HG02798 (cell line): ENCODE results near the gene ASMTL.
"Not testable (repeated sequence)": the region's sequence is repeated elsewhere in the genome, so short reads cannot be mapped to it uniquely, and the experiment has no call there.

Experiments
- ATAC-seq: cut with Tn5 transposase; IDR thresholded peaks from one replicate; pipeline ENCODE4 v1.9.1; 2021; ENCODE audit warnings: mild to moderate bottlenecking; ENCODE audit not compliant: unreplicated experiment, poor library complexity

The ASMTL gene

GRCh38 chrX:1452516-1453394 lies at the start of gene ASMTL:
ASMTL (minus strand) TSS chrX:1452909; CDS start chrX:1452840, 69 bp downstream.
- peak; percentile 81 for ATAC-seq

- peak; percentile 40 for ATAC-seq
Measured at GRCh38 chrX:1502241-1502640, 49.5 kb upstream of the ASMTL start.

- peak; percentile 68 for ATAC-seq
Measured at GRCh38 chrX:1500701-1501624, 48.3 kb upstream of the ASMTL start.

GRCh38 chrX:1496076-1496475 lies 43.4 kb upstream of the ASMTL start:
- ATAC-seq = no peak

- peak; percentile 47 for ATAC-seq
Measured at GRCh38 chrX:1493877-1494510, 41.3 kb upstream of the ASMTL start.

GRCh38 chrX:1493412-1493811 lies 40.7 kb upstream of the ASMTL start:
- peak; percentile 5 for ATAC-seq

- ATAC-seq = no peak
Measured at GRCh38 chrX:1492421-1493012, 39.8 kb upstream of the ASMTL start.

- peak; percentile 81 for ATAC-seq
Measured at GRCh38 chrX:1491851-1492349, 39.2 kb upstream of the ASMTL start.

GRCh38 chrX:1491248-1491647 lies 38.5 kb upstream of the ASMTL start:
- not testable (repeated sequence) for ATAC-seq

- ATAC-seq = not testable (repeated sequence)
Measured at GRCh38 chrX:1490723-1491122, 38.0 kb upstream of the ASMTL start.

GRCh38 chrX:1489354-1489753 lies 36.6 kb upstream of the ASMTL start:
- ATAC-seq = not testable (repeated sequence)

- no peak for ATAC-seq
Measured at GRCh38 chrX:1488745-1489144, 36.0 kb upstream of the ASMTL start.

GRCh38 chrX:1488141-1488540 lies 35.4 kb upstream of the ASMTL start:
- ATAC-seq = no peak

GRCh38 chrX:1487401-1487800 lies 34.7 kb upstream of the ASMTL start:
- no peak for ATAC-seq

- ATAC-seq = no peak
Measured at GRCh38 chrX:1486749-1487361, 34.1 kb upstream of the ASMTL start.

- ATAC-seq = no peak
Measured at GRCh38 chrX:1486177-1486576, 33.5 kb upstream of the ASMTL start.

- no peak for ATAC-seq
Measured at GRCh38 chrX:1485033-1485432, 32.3 kb upstream of the ASMTL start.

- no peak for ATAC-seq
Measured at GRCh38 chrX:1484638-1485019, 31.9 kb upstream of the ASMTL start.

GRCh38 chrX:1483843-1484637 lies 31.3 kb upstream of the ASMTL start:
- ATAC-seq = peak; percentile 44
